ENCODE results near the gene SVEP1.
"Not testable (repeated sequence)": the region's sequence is repeated elsewhere in the genome, so short reads cannot be mapped to it uniquely, and the experiment has no call there.

The SVEP1 gene

GRCh38 chr9:110370315-110370714 lies 209.2 kb downstream of the SVEP1 start:
- no peak for TF ChIP-seq CTCF (IDR thresholded peaks at IDR 0.05; ENCODE audit: borderline replicate concordance, control extremely low read depth, extremely low read depth, insufficient read depth, missing control alignments)
- in situ Hi-C loops (cut with MboI; ENCODE audit: low sequenced_read_pairs, unreplicated experiment), result no loop called here
- DNase-seq (ENCODE audit: low spot score), result no peak

- no peak for DNase-seq (ENCODE audit: low spot score)
- in situ Hi-C loops (cut with MboI; ENCODE audit: low sequenced_read_pairs, unreplicated experiment), result no loop called here
- no peak for TF ChIP-seq CTCF (IDR thresholded peaks at IDR 0.05; ENCODE audit: borderline replicate concordance, control extremely low read depth, extremely low read depth, insufficient read depth, missing control alignments)
These were observed 215.1 kb downstream of the SVEP1 start for GRCh38 chr9:110364451-110364850.

GRCh38 chr9:110358992-110359391 lies 220.5 kb downstream of the SVEP1 start:
- in situ Hi-C loops (cut with MboI; ENCODE audit: low sequenced_read_pairs, unreplicated experiment); DNase-seq (ENCODE audit: low spot score): not testable (repeated sequence)

- in situ Hi-C loops (cut with MboI; ENCODE audit: low sequenced_read_pairs, unreplicated experiment), result no loop called here
- DNase-seq (ENCODE audit: low spot score), result no peak
- no peak for TF ChIP-seq CTCF (IDR thresholded peaks at IDR 0.05; ENCODE audit: borderline replicate concordance, control extremely low read depth, extremely low read depth, insufficient read depth, missing control alignments)
These were observed 222.0 kb downstream of the SVEP1 start for GRCh38 chr9:110357505-110357904.

GRCh38 chr9:110356639-110357395 lies 222.7 kb downstream of the SVEP1 start:
- TF ChIP-seq CTCF (IDR thresholded peaks at IDR 0.05; ENCODE audit: borderline replicate concordance, control extremely low read depth, extremely low read depth, insufficient read depth, missing control alignments), result no peak
- DNase-seq (ENCODE audit: low spot score), result no peak
- in situ Hi-C loops (cut with MboI; ENCODE audit: low sequenced_read_pairs, unreplicated experiment), result no loop called here

- in situ Hi-C loops (cut with MboI; ENCODE audit: low sequenced_read_pairs, unreplicated experiment), result no loop called here
- no peak for DNase-seq (ENCODE audit: low spot score)
- TF ChIP-seq CTCF (IDR thresholded peaks at IDR 0.05; ENCODE audit: borderline replicate concordance, control extremely low read depth, extremely low read depth, insufficient read depth, missing control alignments), result no peak
These were observed 223.6 kb downstream of the SVEP1 start for GRCh38 chr9:110355911-110356310.

GRCh38 chr9:110351009-110351467 lies 228.5 kb downstream of the SVEP1 start:
- in situ Hi-C loops (cut with MboI; ENCODE audit: low sequenced_read_pairs, unreplicated experiment), result no loop called here
- TF ChIP-seq CTCF (IDR thresholded peaks at IDR 0.05; ENCODE audit: borderline replicate concordance, control extremely low read depth, extremely low read depth, insufficient read depth, missing control alignments), result no peak
- no peak for DNase-seq (ENCODE audit: low spot score)

Measured in GM13976 (cell line).